ENCODE data around the gene NTN5.
A peak's percentile ranks its signal among the peaks of the same experiment; 100 is the strongest.
"Not testable (repeated sequence)": the region's sequence is repeated elsewhere in the genome, so short reads cannot be mapped to it uniquely, and the experiment has no call there.

NTN5 gene

DNA sequence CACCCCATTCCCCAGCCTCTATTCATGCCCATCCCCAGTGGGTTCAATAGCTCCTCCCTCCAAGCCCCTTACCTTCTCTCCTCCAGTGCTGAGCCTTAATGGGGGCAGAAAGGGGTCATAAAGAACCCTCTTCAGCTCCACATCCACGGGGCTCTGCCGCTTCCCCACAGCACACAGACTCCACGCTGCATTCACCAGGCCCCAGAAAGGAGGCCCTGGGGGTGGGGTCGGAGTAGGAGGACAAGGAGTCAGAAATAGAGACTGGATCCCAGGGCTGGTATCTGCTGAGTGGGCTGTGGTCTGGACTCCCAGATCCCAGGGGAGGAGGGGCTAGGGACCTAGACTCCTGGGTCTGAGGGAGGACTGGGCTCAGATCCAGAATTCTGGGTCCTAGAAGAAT, 28.5 kb downstream of the NTN5 start:
- no peak for DNase-seq (ENCODE audit: low read depth)

DNA sequence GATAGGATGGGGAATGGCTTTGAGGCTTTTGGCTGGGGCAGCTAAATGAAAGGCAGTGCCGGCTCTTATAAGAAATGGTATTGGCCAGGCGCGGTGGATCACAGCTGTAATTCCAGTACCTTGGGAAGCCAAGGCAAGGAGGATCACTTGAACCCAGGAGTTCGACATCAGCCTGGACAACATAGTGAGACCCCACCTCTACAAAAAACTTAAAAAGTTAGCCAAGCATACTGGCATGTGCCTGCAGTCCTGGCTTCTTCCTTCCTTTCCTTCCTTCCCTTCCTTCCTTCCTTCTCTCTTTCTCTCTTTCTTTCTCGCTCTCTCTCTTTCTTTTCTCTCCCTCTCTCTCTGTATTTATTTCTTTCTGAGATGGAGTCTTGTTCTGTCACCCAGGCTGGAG, 30.0 kb downstream of the NTN5 start:
- DNase-seq (ENCODE audit: low read depth), result no peak

DNA sequence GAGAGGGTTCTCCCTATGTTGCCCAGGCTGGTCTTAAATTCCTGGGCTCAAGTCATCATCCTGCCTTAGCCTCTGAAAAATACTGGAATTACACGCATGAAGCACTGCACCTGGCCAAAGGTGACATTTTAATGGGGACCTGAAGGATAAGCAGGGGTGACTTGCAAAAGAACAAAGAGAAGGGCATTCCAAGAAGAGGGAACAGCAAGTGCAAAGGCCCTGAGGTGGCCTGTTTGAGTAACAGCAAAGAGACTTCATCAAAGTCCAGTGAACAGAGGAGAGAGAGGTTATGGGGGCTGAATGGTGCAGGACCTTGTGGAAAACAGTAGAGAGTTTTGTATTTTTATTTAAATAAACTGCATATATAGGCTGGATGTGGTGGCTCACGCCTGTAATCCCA, 31.0 kb downstream of the NTN5 start:
- no peak for DNase-seq (ENCODE audit: low read depth)

DNA sequence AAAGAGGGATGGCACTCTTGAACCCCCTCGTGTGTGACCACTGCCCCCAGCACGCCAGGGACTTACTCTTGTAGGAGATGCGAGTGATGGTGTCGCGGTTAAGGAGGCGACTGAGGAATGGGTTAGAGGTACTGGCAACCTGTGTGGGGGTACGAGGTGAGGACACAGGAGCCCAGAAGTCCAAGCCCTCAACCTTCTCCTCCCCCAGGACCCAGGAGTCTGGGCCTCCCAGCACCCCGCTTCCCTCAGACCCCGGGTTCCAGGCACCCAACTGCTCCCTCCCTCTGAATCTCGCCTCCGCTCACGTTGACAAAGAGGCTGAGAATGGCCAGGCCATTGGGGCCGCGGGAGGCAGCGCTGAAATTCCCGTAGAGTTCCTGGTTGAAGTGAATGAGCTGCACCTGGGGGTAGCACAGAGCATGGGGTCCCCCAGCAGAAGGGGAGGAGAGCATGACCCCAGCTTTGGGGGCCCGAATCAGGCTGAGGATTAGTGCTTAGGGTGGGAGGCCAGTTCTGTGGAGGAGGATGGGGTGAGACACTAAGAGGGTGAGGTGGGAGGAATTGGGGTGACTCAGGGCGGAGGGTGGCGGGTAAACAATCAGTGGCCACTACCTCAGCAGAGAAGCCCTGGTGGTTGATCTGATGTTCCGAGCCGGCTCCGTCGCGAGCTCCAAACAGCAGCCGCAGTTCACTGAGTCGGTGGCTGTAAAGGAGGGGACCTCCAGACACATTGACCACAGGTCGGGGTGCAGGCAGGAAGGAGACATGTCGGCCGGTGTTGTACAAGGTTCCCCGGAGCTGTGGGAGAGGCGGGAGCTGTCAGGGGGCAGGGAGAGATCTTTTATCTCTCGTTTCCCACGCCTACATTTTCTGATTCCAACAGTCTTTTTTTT, 33.1 kb downstream of the NTN5 start:
- no peak for DNase-seq (ENCODE audit: low read depth)

DNA sequence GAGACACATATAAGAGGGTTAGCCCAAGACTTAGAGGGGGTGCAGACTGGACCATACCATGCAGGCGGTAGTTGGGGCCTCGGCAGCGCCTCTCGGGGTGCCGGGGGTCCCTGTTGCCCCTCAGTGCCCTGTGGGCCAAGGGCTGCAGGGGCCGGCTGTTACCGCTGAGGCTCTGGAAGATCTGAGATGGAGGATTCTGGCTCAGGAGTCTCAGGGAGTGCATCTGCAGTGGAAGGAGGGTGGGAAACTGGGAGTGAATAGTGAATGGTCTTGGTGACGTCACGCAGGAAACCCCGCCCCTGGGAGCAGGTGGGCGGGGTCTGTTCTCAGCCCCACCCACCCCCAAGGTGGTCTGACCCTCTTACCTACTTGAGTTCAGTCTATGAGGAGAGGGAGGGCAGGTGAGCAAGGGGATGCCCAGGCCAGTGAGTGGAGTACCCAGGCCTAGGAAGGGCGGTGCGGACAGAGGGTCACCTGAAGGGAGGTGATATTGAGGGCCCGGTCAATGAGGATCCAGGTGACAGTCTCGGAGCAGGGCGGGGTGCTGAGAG, 33.9 kb downstream of the NTN5 start:
- DNase-seq (ENCODE audit: low read depth), result no peak

DNA sequence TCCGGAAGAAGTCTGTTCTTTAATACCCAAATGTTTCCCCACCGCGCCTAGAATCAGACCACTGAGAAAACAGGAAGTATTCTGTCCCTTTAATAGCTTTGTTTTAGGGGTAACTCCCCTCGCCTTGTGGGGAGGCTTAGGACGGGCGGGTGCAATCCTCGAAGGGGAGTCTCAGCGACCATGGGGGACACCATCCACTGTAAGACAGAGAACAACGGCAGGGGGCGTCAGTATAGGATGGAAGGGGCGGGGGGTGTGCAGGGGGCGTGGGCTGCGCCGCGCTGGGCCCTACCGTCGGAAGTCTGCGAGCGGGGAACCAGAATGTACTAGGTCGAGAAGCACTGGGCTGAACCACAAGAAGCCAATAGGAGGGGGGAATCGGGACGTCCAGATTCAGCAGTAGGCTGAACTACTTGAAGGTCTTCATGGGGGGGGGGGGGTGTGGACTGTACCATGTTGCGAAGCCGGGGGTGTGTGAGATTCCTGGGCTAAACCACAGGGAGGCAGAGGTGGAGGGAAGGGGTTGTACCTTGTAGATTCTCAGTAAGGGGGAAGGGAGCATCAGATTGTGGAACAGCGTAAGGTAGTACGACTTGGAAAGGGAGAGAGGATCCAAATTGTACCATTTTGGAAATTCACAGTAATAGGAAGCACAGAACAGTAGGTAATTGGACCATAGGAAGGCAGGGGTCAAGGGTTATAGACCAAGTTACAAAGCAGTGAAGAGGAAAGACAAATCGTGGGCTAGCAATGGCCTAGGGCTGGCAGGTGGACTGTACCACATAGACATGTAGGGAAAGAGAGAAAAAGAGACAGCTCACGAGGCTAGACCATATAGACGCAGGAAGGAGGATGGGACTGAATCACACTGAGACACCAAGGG, 34.6 kb downstream of the NTN5 start:
- DNase-seq (ENCODE audit: low read depth), result peak; percentile 94

DNA sequence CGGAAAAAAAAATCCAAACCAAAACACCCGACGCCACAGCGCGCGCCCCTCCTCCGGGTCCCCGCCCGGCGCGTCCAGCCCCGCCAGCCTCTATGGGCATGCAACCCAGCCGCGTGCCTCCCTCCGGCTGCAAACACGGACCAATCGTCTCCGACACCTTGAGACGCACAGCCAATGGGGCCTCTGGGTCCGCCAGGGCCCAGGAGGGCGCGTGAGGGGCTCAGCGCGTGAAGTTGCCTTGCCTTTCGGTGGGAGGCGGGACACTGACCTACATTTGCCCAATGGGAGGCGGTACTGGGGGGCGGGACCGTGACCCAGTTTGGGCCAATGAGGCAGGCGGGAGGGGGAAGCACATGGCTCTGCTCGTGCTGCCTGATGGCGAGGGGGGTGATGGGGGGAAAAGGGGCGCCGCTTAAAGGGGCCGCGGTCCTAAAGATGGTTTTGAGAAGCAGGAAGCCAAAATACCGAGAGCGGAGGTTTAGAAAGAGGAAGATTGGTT, 35.3 kb downstream of the NTN5 start:
- peak; percentile 98 for DNase-seq (ENCODE audit: low read depth)

DNA sequence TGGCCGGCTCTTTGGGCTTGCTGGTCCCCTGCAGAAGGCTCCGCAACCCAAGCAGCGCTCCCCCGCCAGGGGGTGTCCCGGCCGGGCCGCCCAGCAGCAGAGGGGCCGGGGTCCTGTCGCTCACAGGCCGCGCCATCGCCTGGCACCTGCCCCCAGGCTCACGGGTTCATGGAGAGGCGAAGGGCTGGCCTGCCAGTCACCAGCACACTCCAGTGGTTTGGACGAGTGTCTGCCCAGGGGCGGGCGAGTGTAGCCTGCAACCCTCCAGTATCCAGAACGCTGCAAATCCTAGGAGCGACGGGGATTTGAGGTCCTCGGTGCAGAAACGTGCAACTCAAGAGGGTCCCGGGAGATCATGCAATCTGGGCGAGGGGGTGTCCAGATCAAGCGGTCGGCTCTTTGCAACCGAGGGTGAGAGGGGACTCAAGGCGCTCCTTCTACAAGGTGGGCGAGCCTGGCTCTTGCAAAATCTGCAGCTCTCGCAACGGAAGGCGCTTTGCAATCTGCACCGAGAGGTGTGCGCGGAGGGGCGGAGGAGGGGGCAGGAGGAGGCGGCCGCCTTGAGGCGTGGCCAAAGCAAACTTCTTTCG, 35.9 kb downstream of the NTN5 start, which contains the start of gene DBP:
DBP (minus strand) TSS at position 521 of the 590 bp plus-strand sequence; CDS start at position 136, 385 bp downstream.
- DNase-seq (ENCODE audit: low read depth), result no peak

DNA sequence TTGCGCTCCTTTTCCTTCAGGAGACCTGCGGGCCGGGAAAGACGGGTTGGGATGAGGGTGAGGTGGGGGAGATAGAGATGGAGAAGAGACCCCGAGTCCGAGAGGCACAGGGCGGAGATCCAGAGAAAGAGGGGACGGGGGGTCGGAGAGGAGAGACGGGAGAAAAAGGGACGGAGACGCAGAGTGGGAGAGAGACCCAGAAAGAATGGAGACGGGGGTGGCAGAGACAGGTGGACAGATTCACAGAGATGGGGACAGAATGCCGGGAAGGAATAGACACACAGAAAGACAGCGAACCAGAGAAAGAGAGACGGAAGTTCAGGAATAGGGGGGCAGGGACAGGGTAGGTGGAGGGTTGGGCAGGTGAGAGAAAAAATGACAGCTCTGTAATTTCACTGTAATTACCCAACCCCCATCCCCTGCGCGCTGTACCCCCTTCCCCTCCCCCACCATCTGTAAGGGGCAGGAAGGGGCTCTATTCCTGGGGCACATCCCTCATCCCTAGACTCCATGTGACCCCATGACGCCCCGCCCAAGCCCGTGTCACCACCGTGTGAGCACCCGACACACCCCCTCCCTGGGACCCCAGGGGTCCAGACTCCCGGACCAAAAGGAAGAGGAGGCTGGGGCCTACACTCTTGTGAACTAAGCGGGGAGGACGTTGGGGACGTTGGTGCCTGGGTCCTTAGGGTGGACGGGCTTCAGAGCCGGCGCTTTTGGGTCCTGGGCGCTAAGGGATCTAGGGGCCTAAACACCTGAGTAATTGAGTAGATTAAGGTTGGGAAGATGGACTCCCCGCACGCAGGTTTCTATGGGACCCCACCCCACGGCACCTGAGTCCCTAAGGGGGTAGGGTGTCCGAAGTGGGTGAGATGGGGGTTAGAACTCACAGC, 36.6 kb downstream of the NTN5 start:
- DNase-seq (ENCODE audit: low read depth), result no peak

DNA sequence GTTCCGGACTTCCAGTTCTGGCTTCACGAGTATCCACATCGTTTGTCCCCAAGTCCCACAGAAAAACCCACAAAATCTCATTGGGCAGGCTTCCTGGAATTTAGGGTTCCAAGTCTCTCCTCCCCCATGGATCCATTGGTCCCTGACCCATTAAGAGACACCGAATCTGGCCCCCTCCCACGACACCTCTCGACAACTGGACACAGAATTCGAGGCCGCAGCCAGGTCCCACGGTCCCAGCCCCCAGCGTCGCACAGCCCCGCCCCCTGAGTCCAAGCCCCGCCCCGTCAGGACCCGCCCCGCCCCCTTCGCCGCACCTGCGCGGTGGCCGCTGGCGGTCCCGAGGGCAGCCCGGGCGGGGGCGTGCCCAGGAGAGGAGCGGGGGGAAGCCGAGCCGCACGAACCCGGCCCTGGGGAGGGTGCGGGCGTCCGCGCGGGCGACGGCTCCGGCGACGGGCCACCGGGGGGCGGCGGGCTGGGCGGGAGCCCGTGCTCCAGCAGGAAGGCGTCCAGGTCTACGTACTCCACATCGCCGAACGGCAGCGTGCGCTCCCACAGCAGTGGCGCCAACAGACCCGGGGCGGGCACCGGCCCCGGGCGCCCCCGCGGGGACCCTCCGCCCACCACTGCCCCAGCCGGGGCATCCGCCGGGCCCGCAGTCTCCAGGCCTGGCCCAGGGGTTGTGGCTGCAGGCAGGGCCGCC, 37.4 kb downstream of the NTN5 start:
- no peak for DNase-seq (ENCODE audit: low read depth)

DNA sequence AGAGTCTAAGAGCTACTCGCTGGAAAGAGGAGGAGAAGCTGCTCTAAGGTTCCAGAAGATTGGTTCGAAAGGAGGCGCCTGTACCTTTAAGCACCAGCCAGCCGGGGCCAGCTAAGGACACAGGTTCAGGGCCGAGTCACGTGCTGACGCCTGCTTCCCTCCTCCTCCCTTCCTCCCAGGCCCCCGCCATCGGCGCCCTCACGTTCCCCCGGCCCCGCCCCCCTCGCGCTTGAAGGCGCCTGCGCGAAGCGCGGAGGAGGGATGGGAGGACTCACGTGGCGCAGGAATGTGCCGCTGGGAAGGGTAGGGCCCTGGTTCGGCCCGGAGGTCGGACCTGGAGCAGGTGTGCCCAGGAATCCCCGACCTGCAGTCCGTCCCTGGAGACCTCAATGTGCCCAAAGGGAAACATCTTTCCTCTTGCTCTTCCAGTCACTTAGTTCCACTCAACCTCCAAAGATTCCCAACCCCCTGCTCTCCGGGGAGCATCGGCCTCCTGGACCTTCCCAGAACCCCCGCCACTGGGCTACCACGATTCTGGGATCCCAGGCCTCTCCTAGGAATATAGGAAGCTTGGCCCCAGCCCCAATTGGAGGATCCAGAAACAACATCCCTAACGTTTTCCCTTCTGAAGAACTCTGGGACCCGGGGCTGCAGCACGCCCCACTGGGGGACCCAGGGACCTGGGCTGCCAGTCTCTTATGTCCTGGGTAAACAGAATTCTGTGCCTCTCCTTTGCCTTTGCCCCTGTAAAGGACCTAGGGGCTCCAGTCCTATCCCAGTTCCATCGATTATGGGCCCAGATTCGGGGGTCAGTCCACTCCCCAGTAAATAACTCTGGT, 38.2 kb downstream of the NTN5 start:
- DNase-seq (ENCODE audit: low read depth), result peak; percentile 95

DNA sequence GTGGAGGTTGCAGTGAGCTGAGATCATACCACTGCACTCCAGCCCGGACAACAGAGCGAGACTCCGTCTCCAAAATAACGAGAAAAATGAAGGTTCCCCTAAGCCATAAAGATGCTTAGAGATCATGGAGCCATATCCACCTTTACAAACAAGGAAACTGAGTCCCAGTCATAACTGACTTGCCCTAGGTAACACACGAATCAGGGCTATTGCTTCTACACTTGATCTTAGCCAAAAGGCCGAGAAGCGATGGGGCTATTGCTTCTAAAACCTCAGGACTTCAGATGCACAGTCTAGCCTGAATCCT, 38.8 kb downstream of the NTN5 start:
- DNase-seq (ENCODE audit: low read depth), result no peak

DNA sequence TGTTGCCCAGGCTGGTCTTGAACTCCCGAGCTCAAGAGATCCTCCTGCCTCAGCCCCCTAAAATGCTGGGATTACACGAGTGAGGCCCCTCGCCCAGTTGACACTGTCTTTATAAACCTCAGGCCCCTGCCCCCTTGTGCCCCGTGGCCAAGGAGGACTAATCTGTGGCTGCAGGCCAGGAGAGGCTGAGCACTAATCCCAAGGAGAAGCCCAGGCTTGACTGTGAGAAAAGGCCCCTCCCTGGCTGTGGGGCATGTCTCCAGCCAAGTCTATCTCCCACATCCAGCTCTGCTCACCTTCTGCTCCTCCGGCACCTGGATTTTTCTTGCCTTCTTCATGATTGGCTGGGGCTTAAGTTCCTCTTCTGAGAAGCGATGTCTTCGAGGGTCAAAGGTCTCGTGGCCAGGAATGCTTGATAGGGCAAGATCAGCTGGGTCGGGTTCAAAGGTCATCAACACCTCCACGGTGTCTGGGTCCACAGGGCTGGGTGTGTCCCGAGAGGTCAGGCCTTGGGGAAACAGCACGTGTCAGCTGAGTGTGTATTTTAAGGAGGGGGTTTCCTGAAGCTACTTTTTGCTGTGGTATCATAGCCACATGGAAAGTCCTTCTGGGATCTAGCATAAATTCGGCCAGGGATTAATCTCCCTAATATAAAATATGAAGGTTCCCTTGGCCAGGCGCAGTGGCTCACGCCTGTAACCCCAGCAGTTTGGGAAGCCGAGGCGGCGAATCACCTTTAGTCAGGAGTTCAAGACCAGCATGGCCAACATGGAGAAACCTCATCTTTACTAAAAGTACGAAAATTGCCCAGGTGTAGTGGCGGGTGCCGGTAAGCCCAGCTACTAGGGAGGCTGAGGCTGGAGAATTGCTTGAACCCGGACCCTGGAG, 39.4 kb downstream of the NTN5 start:
- no peak for DNase-seq (ENCODE audit: low read depth)

DNA sequence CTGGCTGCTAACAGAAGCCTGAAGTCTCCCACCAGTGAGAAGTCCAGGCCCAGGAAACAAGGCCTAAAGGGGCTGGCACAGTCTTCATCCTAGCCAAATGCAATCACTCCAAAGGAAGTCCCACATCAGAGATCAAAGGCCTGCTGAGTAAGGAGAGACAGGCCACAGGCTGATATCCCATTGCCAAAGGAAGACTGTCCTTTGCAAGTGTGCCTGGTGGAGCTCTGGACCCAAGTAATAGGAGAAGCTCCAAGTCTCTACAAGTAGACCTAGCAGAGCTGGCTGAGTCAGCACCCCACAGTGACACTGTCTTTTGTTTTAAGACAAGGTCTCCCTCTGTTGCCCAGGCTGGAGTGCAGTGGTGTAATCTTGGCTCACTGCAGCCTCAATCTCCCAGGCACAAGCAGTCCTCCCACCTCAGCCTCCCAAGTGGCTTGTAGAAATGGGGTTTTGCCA, 40.1 kb downstream of the NTN5 start:
- DNase-seq (ENCODE audit: low read depth), result no peak

DNA sequence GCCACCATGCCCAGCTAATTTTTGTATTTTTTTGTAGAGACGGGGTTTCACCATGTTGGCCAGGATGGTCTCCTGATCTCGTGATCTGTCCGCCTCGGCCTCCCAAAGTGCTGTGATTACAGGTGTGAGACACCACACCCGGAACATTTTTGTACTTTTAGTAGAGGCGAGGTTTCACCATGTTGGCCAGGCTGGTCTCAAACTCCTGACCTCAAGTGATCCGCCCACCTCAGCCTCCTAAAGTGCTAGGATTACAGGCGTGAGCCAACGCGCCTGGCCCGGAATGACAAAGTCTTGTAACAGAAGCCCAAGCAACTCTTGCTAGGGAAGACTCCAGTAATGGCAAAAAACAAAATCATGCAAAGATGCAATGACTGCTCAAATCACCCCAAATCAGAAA, 40.5 kb downstream of the NTN5 start:
- not testable (repeated sequence) for DNase-seq (ENCODE audit: low read depth)

DNA sequence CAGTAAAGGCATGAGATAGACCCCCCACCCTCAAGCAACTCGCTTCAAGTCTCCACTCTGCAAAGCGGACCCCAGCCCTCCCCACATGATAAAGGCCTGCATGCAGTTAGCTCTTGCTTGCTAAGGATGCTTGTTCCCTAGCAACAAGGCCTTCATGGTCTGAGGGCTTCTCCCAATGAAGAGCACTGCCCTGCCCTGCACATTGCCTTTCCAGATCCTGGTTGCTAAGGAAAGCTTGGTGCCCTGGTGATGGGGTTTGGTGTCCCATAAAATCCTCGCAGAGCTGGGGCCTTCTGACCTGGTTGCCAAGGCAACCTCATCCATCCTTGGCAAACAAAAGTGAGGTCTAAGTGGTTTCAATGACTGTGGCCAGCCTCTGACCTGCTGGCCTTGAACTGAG, 41.6 kb downstream of the NTN5 start:
- no peak for DNase-seq (ENCODE audit: low read depth)

DNA sequence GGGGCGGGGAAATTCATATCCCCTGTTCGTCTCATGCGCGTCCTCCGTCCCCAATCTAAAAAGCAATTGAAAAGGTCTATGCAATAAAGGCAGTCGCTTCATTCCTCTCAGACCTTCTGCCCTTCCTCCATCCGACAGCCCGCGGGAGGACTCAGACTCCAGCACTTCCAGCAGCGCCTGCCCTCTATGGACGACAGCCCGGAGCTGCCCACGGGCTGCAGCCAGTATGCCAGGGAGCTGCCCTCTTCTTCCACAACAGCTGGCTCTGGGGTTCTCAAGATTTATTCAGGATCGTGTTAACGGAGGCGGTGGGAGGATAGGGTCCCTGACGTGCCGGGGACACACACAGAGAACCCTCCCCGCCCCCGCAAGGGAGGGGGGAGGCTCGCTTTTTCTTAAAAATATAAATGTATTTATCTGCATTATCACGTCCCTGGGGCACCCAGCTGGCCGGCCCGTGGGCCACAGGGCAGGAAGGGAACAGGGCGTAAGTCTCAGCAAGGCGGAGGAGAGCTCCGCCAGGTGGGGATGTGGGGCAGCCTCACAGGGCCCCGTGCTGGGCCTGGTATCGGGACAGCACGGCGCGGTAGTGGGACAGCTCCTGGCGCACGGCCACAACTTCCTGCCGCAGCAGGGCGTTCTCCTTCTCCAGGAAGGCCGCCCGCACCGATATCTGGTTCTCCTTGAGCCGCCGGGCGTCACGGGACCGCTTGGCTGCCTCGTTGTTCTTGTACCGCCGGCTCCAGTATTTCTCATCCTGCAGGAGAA, 42.3 kb downstream of the NTN5 start:
- DNase-seq (ENCODE audit: low read depth), result no peak

Measured in fibroblast of the conjunctiva (primary cell).